ENCODE data around the gene TRMT6. TPM values are rescaled to one million over a fixed set of nuclear protein-coding genes. Genes with fewer than 3 reads are reported as not detected.

TRMT6 gene
- total RNA-seq, 1 donor from 2014 or later = 11.1 TPM

- Mint-ChIP-seq H3K27me3 (ENCODE audit: unreplicated experiment) (peaks cover 21% of the 10 kb centered on the region), H3K9me3 (ENCODE audit: unreplicated experiment) (no peaks in the 10 kb centered on the region), H3K27ac (ENCODE audit: unreplicated experiment) (no peak overlapping the region), H3K4me1 (ENCODE audit: unreplicated experiment) (peaks cover 6% of the 10 kb centered on the region), H3K36me3 (ENCODE audit: unreplicated experiment) (no peaks in the 10 kb centered on the region), H3K4me3 (ENCODE audit: unreplicated experiment) (no peak overlapping the region)
- no peak for TF ChIP-seq CTCF (IDR thresholded peaks at IDR 0.05)
- no peak for DNase-seq (ENCODE audit: extremely low spot score, unreplicated experiment)
These were observed 26.8 kb downstream of the TRMT6 start for GRCh38 chr20:5923493-5923892.

GRCh38 chr20:5920581-5920980 is 29.8 kb downstream of the TRMT6 start:
- Mint-ChIP-seq H3K27ac (ENCODE audit: unreplicated experiment) (no peak overlapping the region), H3K4me3 (ENCODE audit: unreplicated experiment) (no peak overlapping the region), H3K27me3 (ENCODE audit: unreplicated experiment) (peaks cover 11% of the 10 kb centered on the region), H3K9me3 (ENCODE audit: unreplicated experiment) (no peaks in the 10 kb centered on the region), H3K4me1 (ENCODE audit: unreplicated experiment) (peaks cover 6% of the 10 kb centered on the region), H3K36me3 (ENCODE audit: unreplicated experiment) (no peaks in the 10 kb centered on the region)
- DNase-seq (ENCODE audit: extremely low spot score, unreplicated experiment) = no peak
- no peak for TF ChIP-seq CTCF (IDR thresholded peaks at IDR 0.05)

- H3K27ac Mint-ChIP-seq (ENCODE audit: unreplicated experiment) = no peak overlapping the region
- H3K27me3 Mint-ChIP-seq (ENCODE audit: unreplicated experiment) = peaks cover 13% of the 10 kb centered on the region
- no peak for TF ChIP-seq CTCF (IDR thresholded peaks at IDR 0.05)
- no peaks in the 10 kb centered on the region for H3K36me3 Mint-ChIP-seq (ENCODE audit: unreplicated experiment)
- no peak overlapping the region for H3K4me3 Mint-ChIP-seq (ENCODE audit: unreplicated experiment)
- H3K4me1 Mint-ChIP-seq (ENCODE audit: unreplicated experiment) = peaks cover 6% of the 10 kb centered on the region
- no peak for DNase-seq (ENCODE audit: extremely low spot score, unreplicated experiment)
- H3K9me3 Mint-ChIP-seq (ENCODE audit: unreplicated experiment) = no peaks in the 10 kb centered on the region
These were observed 30.4 kb downstream of the TRMT6 start for GRCh38 chr20:5919626-5920544.

GRCh38 chr20:5918856-5919625 is 31.3 kb downstream of the TRMT6 start:
- no peaks in the 10 kb centered on the region for H3K36me3 Mint-ChIP-seq (ENCODE audit: unreplicated experiment)
- no peaks in the 10 kb centered on the region for H3K9me3 Mint-ChIP-seq (ENCODE audit: unreplicated experiment)
- no peak overlapping the region for H3K27ac Mint-ChIP-seq (ENCODE audit: unreplicated experiment)
- no peak for TF ChIP-seq CTCF (IDR thresholded peaks at IDR 0.05)
- no peak for DNase-seq (ENCODE audit: extremely low spot score, unreplicated experiment)
- H3K4me3 Mint-ChIP-seq (ENCODE audit: unreplicated experiment) = no peak overlapping the region
- peaks cover 6% of the 10 kb centered on the region for H3K4me1 Mint-ChIP-seq (ENCODE audit: unreplicated experiment)
- peaks cover 18% of the 10 kb centered on the region for H3K27me3 Mint-ChIP-seq (ENCODE audit: unreplicated experiment)

GRCh38 chr20:5914859-5915258 is 35.5 kb downstream of the TRMT6 start:
- peaks cover 15% of the 10 kb centered on the region for H3K4me1 Mint-ChIP-seq (ENCODE audit: unreplicated experiment)
- H3K4me3 Mint-ChIP-seq (ENCODE audit: unreplicated experiment) = no peak overlapping the region
- no peak for TF ChIP-seq CTCF (IDR thresholded peaks at IDR 0.05)
- H3K9me3 Mint-ChIP-seq (ENCODE audit: unreplicated experiment) = no peaks in the 10 kb centered on the region
- no peak for DNase-seq (ENCODE audit: extremely low spot score, unreplicated experiment)
- peaks cover 31% of the 10 kb centered on the region for H3K27me3 Mint-ChIP-seq (ENCODE audit: unreplicated experiment)
- no peak overlapping the region for H3K27ac Mint-ChIP-seq (ENCODE audit: unreplicated experiment)
- H3K36me3 Mint-ChIP-seq (ENCODE audit: unreplicated experiment) = no peaks in the 10 kb centered on the region
